GM19468 (cell line): Measurements from ENCODE around the gene CENPX.

ENCODE experiments used
- ATAC-seq: cut with Tn5 transposase; IDR thresholded peaks from one replicate; pipeline ENCODE4 v1.9.1; 2021; ENCODE audit warnings: mild to moderate bottlenecking, moderate library complexity, moderate number of reproducible peaks; ENCODE audit not compliant: unreplicated experiment; ENCODE audit errors: extremely low read depth

CENPX gene

DNA sequence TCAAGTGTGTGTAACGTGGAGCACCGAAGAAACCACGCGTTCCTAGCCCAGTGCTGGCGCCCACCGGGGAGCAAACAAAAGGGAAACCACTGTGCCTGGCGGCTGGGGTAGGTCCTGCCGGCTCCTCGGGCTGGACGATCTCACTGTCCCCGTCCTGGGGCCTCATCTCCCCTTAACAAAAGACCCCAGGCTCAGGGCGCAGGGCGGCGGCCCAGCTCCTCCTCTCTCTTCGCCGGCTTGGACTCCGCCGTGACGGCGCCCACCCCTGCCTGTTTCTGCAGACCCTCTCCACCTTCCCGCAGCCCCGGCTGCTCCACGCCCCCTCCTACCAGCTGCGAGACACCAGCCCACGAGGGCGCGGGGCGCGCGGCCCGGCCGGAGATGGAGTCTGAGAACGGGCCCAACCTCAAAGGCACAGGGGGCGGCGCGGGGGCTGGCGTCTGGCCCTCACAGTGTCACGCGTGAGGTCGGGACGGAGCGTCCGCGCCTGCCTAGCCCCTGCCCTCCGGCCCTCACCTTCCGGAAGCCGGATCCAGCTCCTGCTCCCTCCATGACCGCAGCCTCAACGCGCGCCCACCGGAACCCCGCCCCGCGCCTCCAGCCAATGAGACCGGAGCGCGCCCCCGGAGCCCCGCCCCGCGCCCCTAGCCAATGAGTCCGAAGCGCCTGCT lies at the start of gene CENPX:
Gene CENPX, minus strand, starts transcription at position 569 of the 671 bp plus-strand sequence. Its CDS starts 17 bp downstream, at position 552.
- ATAC-seq: peak; percentile 23

DNA sequence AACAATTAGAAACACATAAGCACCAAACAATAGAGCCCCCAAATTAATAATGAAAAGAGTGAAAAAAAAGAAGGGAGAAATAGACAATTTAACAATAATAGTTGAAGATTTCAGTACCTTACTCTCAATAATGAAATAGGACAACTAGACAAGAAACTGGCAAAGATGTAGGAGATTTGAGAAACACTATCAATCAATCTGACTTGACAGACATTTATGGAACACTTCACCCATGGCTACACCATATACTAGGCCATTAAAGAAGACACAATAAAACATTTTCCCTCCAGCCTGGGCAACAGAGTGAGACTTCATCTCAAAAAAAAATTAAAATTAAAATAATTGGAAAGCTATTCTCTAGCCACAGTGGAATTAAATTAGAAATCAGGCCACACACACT lies 47.9 kb upstream of the CENPX start:
- ATAC-seq: no peak

DNA sequence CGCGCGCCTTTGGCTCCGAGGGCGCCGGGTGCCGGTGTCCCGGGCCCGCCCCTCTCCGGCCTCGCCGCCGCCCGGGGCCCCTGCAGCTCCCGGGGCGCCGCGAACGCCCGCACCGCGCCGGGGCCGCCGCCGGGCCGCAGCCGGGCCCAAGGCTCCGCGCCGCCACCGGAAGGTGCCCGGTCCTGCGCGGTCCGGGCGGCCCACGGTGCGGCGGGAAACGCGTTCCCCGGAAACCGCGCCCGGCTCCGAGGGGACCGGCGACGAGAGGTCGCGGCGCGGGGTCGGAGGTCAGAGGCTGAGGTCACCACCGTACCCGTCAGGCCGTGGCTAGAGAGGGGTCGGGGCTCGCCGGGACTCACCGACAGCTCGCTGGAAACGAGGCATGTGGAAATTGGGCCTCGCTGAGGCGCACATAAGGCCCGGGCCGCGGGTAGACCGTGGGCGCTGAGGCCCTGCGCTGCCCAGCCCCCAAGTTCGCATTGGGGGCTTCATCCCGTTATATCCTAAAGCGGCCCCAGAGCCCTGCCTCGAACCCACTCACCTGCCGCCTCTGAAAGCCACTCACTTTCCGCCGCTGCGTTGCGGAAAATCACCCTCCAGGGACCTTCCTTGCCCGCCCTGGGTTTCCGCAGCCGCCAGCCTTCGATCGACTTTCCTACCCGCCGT lies 43.1 kb upstream of the CENPX start, which contains the start of gene DUS1L:
Gene DUS1L, minus strand, starts transcription at position 167 of the 666 bp plus-strand sequence. CDS start 745 bp downstream, outside the sequence.
- ATAC-seq: no peak

DNA sequence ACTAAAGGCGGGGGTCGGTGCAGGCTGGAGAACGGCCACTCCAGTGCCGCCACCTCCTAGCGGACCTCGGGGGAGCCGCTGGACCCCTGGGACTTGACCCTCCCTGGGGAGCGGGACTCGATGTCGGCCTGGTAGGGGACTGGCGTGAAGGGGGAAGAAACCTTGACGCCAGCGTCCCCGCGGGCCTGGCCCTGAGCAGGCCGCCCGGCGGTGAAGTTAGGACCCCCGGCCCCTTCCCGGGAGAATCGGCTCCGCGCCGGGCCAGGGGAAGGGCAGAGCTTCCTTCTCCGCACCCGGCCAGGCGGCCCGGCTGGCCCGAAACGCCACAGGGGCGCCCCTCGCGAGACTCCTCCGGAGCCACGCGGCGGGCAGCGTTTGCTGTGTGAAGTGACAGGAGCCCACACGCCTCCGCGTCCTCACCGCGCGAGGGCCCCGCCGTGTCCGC lies 42.5 kb upstream of the CENPX start:
- no peak for ATAC-seq

DNA sequence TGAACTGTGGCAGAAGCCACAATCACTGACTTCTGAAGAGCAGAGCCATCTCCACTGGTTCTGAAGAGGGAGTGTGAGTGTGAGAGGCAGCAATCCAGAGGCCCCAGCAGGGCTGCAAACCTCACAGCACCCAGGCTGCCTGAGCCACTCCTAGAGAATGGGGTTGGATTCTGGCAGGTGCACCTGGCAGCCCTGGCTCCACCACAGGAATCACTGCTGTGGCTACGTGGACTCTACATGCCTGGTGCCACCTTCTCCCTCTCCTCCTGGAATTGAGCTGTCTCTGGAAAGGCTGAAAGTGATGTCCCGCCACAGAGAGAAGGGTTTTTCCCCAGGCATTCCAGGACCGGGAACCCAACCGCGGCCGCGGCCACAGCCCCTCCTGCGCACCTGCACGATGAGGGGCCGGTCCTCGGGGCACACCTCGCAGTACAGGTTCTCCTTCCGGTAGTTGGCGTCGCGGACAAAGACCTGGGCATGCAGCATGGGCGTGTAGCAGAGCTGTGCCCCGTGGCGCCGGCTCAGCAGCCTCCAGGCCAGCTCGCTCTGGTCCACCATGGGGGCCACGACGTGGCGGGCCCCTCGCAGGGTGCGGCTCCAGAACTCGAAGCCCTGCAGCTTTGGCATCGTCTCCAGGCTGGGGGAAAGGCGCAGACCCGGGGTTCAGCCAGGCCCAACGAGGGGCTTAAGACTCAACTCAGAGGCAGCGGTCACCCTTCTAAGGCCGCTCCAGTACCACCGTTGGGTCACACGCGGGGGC lies 41.9 kb upstream of the CENPX start:
- ATAC-seq: no peak

DNA sequence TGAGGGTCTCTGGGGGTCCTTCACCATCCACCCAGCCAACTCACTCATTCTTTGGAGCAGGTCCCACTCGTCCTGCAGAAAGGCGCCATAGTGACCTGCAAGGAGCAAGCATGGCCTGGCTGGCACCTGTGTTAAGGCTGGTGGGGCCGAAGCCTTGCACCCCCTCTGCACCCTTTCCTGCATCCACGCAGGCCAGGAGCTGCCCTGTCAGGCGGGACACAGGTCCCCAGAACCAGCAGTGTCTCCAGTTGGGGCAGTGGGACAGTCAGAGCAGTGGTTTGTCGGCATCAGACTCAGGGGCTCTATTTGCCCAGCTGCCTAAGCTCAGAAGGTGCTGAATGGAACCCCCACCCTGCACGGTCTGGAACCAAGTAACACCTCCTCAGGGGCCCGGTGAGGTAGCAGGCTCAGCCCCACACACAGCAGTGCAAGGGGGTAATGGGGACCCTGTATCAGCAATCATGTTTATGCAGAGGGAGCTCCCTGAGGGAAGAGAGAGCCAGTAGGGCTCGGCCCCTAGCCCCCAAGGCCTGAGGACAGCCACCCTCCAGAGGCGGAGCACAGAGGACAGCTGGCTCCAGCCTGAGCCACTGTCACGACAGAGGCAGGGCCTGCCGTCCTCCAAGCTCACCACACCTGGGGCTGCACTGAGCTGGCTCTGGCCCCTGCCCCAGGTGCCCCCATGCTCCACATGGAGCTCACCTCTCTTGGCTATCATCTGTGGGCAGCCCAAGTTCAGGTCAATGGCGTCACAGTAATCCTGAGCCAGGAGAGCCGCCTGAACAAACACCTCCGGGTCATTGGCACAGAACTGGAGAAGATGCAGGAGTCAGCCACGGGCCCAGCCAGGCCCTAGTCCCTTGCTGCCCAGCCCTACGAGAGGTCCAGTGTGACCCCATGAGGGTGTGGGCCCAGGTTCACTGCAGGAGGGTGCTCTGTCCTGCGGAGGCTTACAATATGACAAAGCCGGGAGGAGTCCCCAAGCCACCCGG lies 41.0 kb upstream of the CENPX start:
- no peak for ATAC-seq

DNA sequence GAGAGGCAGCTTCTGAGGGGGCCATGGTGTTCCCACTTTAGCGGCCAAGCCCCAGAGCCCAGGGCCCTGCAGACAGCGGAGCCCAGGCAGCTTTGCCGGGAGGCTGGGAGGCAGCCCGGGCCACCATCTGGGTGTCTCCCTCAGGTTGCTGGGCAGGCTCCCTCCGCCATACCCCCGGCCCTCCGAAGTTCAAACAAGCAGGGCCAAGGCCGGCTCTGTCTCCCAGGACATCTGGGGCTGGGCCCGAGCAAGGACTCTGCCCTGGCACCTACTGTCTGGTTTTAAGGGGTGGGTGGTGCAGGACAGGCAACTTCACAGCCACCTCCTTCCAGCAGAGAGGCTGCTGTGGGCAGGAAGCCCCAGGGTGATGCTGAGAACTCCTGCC lies 40.3 kb upstream of the CENPX start:
- no peak for ATAC-seq

DNA sequence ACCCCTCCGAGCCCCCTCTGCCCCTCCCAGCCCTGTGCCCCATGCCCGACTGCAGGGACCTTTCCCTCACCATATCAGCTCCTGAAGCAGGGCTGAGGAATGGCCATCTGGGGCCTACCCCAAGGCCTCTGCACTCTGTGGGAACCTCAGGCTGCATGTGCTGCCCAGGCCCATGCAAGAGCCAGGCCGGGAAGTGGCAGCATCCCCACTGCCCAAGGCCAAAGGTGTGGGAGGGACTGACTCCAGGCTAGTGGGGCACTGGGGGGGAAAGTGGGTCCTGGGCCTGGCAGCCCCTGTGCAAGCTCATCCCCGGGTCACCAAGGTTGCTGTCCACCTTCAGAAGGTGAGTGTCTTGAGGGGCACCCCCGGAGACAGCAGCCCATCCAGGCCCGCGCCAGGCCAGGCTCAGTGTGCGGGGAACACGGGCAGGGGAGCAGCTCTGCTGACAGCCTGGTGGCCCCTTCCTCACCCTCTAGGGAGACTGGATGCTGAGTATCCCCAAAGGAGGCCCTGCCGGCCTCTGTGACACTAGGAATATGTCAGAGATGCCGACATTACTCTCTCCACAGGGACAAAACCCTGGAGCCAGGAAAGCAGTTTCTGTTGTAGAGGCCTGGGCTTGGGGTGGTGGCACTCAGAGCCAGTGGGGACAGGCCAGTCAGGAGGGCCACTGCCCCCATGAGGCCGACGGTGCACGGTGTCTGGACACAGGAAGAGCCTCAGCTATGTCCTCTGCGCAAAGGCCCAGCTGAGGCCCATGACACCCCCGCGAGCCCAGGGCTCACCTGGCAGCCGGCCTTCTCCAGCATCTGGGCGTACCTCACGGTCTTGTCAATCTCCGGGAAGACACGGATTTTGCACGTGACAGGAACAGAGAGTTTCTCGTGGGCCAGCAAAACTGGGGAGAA lies 39.7 kb upstream of the CENPX start:
- no peak for ATAC-seq

DNA sequence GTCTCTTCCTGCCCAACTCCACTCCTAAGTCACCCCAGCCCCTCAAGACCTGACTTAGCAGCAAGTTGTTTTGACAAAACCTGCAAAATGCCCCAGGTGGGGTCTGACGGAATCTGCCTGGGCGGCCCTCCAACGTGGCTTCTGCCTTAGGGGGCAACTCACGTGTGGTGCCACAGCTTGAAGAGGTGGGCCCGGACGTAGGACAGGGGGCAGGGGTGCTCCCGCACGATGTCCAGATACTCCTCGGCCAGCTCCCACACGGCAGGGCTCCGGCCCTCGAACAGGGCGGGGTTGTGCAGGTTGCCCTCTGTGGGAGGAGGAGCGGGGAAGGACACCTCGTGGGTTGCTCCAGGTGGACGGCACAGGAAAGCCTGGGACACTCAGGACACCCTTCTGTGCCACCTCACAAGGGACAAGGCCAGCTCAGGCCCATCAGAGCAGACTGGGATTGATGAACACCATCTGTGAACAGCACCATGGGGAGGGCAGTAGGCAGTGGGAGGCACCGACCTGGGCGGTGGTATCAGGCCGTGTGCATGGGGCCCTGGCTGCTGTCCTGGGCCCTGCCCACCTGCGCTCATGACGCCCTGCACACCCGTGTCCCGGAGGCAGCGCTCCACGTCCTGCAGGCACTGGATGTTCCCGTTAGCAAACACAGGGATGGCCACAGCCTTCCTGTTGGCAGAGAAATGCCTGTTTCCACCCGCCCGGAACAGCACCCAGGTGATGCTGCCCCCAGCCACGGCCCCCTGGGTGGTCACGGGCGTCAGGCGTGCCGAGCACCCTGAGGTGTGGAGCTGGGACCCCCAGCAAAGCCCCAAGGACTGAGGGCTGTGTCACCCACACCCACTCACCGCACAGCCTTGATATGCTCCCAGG lies 38.6 kb upstream of the CENPX start:
- ATAC-seq: no peak

DNA sequence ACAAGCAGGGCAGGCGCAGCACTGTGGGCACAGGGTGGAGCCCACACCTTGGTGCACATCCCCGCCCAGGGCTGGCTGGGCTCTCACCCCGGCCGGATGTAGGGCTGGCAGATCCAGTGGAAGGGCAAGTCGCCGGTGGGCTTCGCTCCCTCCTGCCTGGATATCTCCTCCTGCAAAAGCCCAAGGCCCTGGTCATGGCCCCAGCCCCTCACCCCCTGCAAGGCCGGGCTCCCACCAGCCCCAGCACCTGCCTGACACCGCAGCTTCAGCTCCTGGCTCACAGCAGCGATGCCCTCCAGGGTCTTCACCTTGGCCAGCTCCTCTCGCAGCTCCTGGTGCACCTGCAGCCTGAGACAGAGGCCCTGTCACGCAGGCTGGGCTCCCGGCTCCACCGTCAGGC lies 37.9 kb upstream of the CENPX start:
- ATAC-seq: no peak

DNA sequence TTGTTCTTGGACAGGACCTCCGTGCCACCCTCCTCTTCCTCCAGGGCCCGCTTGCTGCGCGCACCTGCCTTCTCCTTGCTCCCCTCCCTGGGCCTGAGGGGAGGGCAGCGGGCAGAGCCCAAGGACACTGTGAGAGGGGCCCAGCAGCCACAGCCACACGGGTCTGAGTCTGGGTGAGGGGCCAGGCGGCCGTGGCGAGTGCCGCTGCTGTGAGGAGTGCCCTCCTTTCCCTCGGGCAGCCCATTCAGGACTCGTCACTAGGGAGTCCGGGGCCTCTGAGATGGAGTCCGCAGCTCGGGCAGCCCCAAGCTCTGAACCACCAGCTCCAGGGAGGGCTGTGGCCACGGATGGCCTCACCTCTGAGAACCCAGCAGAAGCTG lies 37.3 kb upstream of the CENPX start:
- ATAC-seq: no peak

DNA sequence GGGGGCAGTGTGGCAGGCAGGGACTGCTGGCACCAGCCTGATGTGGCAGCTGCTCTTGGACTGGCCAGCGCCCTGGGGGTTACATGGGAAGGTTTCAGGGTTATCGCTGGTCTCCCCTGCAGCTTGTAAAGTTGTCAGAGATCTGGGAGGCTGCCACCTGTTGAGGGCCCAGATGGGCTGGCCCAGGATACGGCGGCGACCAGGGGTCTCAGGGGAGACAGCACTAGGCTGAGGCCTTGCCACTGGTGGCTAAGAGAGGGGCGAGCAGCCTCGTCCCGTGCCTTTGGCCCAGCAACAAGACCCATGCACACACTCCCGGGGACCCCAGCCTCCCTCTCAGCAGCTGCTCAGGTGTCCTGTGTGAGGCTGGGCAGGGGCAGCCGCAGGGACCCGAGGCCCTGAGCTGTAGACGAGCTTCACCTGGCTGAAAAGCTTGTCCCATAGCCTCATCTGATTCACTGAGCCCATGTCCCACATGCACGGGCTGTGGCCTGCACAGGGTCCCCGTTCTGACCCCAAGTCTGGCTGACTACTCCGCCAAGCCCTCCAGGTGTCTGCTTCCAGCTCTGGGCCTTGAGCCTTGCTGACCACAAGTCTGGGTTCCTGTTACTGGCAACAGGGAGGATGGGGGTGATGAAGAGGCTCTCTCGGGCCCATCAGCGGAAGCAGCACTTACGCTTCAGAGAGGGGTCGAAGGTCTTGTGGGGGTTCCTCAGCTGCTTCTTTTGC lies 36.8 kb upstream of the CENPX start:
- ATAC-seq: no peak

DNA sequence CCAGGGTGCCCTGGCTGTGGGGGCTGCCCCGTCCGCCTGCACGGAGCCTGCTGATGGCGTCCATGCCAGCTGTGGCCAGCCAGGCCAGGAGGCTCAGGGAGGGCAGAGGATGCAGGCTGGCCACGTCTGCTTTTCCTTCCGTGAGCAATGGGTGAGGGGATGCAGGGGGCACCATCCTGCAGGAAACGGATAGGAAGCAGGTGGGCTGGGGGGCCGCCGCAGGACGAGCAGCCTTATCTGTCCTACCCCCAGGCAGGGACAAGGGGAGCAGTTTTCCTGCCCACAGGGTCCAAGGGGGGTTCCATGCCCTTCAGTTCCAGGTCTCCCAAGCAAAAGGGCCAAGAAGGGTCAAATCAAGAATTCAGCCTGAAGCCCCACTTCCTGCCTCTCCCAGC lies 36.2 kb upstream of the CENPX start:
- ATAC-seq: no peak

DNA sequence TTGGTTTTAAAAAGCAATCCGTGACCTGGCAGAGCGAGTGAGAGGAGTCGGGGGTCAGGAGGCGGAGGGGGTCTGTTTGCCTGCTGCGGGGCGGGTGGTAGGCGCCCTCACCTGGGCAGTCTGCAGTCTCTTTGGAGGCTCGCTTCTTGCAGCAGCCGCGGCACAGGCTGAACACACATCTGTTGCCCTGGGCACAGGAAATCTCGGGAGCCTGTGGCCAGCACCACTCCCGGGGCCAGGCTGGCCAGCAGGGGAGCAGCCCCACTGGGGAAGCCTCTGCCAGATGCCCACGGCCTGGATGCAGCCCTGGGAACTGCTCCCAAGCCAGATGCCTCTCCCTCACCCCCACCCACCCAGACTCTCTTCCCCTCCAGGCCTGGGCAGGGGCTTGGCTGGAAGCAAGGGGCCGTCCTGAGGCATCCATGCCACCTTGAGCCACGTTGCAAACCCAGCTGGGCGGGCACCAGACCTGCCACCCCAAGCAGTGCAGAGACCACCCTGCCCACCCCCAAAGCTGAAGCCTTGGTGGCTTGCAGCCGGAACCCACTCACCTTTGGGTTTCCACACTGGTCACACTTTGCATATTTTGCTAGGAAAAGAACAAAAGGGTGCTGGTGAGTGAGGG lies 35.7 kb upstream of the CENPX start:
- ATAC-seq: no peak

DNA sequence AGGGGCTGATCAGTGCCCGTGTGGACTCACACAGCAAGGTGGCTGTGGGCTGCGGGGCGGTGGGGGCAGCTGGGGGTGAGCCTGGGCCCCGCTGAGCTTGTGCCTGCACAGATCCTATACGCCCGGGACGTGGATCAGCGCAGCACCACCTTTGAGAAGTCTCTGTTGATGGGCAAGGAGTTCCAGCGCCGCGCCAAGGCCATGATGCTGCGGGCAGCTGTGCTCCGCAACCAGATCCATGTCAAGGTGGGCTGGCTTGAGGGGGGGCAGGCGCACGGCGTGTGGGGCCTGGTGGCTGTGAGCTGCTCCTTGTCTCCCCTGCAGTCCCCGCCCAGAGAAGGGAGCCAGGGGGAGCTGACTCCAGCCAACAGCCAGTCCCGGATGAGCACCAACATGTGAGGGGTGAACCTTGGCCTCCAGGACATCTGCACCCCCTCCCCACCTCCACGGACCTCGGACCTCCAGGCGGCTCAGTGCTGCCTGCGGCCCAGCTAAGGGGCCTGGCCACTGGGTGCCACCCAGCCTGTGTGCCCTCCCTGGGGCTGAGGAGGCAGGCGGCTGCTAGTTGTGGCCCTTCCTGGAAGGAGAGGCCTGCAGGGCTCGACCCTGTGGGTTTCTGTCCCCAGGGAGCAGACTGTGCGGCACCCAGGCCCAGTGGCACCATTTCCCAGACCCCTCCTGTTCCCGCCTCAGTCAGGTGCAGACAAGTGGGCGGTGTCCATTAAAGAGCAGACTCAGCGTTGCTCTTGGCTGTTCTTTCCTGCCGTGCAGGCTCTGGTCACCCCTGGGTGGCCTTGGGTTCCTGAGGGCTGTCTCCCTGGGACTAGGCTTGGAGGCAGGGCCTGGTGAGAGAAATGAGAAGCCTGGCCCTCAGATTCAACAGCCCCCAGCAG lies 34.3 kb upstream of the CENPX start:
- ATAC-seq: no peak
